ENCODE measurements around the gene GALNT2. TPM values are rescaled to one million over a fixed set of nuclear protein-coding genes. Genes with fewer than 3 reads are reported as not detected.

Gene GALNT2
- total RNA-seq, 1 experiment from 2014 or later = 114 TPM

DNA sequence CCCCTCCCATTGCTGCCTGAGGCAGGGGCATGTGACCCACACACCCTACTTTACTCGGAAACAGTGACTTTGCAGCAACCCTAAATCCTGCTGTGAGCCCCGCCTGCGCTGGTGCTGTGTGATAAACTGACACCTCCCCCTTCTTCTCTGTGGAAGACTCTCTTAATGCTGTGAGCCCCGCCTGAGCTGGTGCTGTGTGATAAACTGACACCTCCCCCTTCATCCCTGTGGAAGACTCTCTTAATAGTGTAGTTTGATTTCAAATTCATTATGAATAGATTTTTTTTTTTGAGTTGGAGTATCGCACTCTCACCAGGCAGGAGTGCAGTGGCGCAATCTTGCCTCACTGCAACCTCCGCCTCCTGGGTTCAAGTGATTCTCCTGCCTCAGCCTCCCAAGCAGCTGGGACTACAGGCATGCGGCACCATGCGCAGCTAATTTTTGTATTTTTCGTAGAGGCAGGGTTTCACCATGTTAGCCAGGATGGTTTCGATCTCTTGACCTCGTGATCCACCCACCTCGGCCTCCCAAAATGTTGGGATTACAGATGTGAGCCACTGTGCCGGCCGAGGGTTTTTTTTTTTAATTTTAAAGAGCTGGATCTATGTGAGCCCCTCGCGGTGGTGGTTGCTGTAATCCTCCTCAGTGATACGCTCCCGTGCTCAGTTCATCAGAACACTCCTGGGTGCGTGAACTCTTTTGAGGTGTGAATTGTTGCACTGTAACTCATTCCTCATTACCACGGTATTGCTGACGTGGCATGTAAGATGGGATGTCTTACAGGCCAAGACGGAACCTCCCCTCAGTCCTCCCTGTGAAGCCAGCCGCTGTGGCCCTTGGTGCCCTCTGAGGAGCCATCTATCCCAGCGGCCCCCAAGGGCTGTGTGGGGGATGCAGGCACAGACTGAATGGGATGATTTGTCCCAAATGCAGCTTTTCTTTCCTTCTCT is 60.3 kb downstream of the GALNT2 start:
- Mint-ChIP-seq H3K27ac (ENCODE audit: low read depth, unreplicated experiment) (no peak overlapping the region), H3K27me3 (ENCODE audit: insufficient read depth, unreplicated experiment) (no peaks in the 10 kb centered on the region), H3K4me1 (ENCODE audit: insufficient read depth, unreplicated experiment) (peaks cover 44% of the 10 kb centered on the region), H3K36me3 (ENCODE audit: insufficient read depth, unreplicated experiment) (peaks cover 9% of the 10 kb centered on the region), H3K4me3 (ENCODE audit: unreplicated experiment) (no peak overlapping the region), H3K9me3 (ENCODE audit: unreplicated experiment) (no peaks in the 10 kb centered on the region)
- TF ChIP-seq, protein P1, sequence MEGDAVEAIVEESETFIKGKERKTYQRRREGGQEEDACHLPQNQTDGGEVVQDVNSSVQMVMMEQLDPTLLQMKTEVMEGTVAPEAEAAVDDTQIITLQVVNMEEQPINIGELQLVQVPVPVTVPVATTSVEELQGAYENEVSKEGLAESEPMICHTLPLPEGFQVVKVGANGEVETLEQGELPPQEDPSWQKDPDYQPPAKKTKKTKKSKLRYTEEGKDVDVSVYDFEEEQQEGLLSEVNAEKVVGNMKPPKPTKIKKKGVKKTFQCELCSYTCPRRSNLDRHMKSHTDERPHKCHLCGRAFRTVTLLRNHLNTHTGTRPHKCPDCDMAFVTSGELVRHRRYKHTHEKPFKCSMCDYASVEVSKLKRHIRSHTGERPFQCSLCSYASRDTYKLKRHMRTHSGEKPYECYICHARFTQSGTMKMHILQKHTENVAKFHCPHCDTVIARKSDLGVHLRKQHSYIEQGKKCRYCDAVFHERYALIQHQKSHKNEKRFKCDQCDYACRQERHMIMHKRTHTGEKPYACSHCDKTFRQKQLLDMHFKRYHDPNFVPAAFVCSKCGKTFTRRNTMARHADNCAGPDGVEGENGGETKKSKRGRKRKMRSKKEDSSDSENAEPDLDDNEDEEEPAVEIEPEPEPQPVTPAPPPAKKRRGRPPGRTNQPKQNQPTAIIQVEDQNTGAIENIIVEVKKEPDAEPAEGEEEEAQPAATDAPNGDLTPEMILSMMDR (IDR thresholded peaks at IDR 0.05; ENCODE audit: unreplicated experiment) = no peak
- ChIA-PET POLR2A (interaction anchor here (0.6 to 1.2 kb wide), 2 partner anchors 11 to 33 kb away, joined by 3 read pairs; no protein-coding TSS in a partner anchor), CTCF (interaction anchor here (0.7 to 1.4 kb wide), 3 partner anchors 21 to 417 kb away, joined by 3 read pairs; no protein-coding TSS in a partner anchor)
- BruUV-seq (replicated peaks) = no TSS peak
- no peak for DNase-seq (ENCODE audit: unreplicated experiment)
- intact Hi-C loops (cut with micrococcal nuclease) = no loop called here

DNA sequence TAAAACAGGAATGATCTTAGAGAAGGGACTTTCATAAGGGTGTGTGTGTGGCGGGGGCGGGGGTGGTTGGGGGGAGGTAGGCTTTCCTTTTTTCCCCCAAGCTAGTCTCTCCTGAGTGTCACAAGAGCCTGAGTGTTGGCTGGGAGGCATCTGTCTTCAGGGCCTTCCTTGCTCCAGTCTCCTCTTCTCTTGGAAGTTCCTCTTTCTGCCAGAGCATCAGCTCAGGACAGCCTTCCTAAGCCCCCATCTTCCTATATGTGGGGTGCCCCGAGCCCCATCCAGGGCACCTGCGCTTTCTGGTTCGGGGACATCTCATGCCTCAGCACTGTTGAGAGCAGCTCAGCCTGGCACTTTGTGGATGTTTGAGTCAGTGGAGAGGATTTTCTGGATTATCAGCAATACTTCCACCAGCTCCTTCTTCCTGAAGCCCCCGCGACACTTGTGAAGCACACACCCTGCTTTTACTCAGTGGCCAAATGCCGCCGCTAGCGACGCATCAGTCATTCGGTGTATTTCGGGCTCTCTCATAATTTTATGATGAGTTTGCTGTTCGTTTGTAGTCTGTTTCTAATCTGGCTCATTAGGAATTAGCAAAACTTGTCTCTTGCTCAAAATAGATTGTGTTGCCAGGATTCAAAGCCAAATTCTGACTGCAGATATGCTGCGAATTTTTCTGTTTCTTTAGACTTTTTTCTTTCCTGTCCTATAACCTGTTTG is 61.7 kb downstream of the GALNT2 start:
- H3K9me3 Mint-ChIP-seq (ENCODE audit: unreplicated experiment) = no peaks in the 10 kb centered on the region
- no TSS peak for BruUV-seq (replicated peaks)
- H3K36me3 Mint-ChIP-seq (ENCODE audit: insufficient read depth, unreplicated experiment) = peaks cover 9% of the 10 kb centered on the region
- H3K27me3 Mint-ChIP-seq (ENCODE audit: insufficient read depth, unreplicated experiment) = no peaks in the 10 kb centered on the region
- intact Hi-C loops (cut with micrococcal nuclease) = no loop called here
- CTCF ChIA-PET = interaction anchor here (0.5 to 1.9 kb wide), 5 partner anchors 22 to 826 kb away, joined by 3 to 6 read pairs (median 3); no protein-coding TSS in a partner anchor
- no peak for DNase-seq (ENCODE audit: unreplicated experiment)
- TF ChIP-seq, protein P1 (IDR thresholded peaks at IDR 0.05; ENCODE audit: unreplicated experiment) = no peak
- POLR2A ChIA-PET = interaction anchor here (1.2 kb wide), 1 partner anchor 32 kb away, joined by 3 read pairs; no protein-coding TSS in a partner anchor
- H3K4me1 Mint-ChIP-seq (ENCODE audit: insufficient read depth, unreplicated experiment) = peaks cover 36% of the 10 kb centered on the region
- no peak overlapping the region for H3K4me3 Mint-ChIP-seq (ENCODE audit: unreplicated experiment)
- no peak overlapping the region for H3K27ac Mint-ChIP-seq (ENCODE audit: low read depth, unreplicated experiment)

DNA sequence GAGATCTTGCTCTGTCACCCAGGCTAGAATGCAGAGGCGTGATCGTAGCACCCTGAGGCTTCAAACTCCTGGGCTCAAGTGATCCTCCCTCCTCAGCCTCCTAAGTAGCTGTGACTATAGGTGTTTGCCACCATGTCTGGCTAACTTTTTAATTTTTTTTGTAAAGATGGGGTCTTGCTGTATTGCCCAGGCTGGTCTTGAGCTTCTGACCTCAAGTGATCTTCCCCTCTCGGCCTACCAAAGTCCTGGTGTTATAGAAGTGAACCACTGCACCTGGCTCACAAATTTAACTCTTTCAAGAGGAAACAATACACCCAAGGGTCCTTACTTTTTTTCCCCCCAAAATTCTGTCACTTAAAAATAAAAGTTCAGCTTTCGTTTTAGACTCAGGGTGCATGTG is 62.3 kb downstream of the GALNT2 start:
- Mint-ChIP-seq H3K27me3 (ENCODE audit: insufficient read depth, unreplicated experiment) (no peaks in the 10 kb centered on the region), H3K36me3 (ENCODE audit: insufficient read depth, unreplicated experiment) (peaks cover 9% of the 10 kb centered on the region), H3K27ac (ENCODE audit: low read depth, unreplicated experiment) (no peak overlapping the region), H3K4me3 (ENCODE audit: unreplicated experiment) (no peak overlapping the region), H3K4me1 (ENCODE audit: insufficient read depth, unreplicated experiment) (peaks cover 35% of the 10 kb centered on the region), H3K9me3 (ENCODE audit: unreplicated experiment) (no peaks in the 10 kb centered on the region)
- no peak for DNase-seq (ENCODE audit: unreplicated experiment)
- intact Hi-C loops (cut with micrococcal nuclease) = no loop called here
- no TSS peak for BruUV-seq (replicated peaks)
- POLR2A ChIA-PET = interaction anchor here (0.7 kb wide), 1 partner anchor 25 kb away, joined by 3 read pairs; no protein-coding TSS in a partner anchor
- CTCF ChIA-PET = interaction anchor here (0.5 to 1.9 kb wide), 5 partner anchors 38 to 826 kb away, joined by 3 to 6 read pairs (median 3); no protein-coding TSS in a partner anchor
- TF ChIP-seq, protein P1 (IDR thresholded peaks at IDR 0.05; ENCODE audit: unreplicated experiment) = no peak
